Measurements from ENCODE around the gene GATAD2B.
"Not testable (repeated sequence)": the region's sequence is repeated elsewhere in the genome, so short reads cannot be mapped to it uniquely, and the experiment has no call there.

GATAD2B gene

DNA sequence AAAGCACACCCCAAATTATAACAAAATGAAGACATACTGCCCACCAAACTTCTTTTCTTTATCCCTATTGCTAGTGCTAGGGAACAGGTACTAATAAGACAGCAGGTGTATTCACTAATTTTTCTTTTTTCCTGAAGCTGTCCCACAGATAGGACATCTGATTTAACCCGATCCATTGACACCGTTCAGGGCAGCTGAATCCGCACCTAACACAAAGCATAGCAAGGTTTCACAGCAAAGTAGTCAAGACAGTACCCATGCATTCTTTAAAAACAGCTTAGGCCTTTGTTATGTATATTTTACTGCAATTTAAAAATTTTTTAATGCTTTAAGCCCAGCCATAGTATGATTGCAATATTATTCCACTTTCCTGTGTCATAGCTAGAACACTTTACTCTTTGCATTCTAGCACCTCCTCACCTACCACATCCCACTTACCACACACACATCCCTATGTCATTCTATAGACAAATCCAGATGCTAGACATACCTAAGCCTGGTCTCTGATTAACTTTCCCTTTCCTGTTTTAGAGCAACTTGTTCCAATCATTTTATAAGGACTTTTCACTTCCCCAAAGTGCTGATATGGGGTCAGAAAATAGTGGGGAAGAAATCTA lies 40.4 kb downstream of the GATAD2B start:
- no peak for DNase-seq

DNA sequence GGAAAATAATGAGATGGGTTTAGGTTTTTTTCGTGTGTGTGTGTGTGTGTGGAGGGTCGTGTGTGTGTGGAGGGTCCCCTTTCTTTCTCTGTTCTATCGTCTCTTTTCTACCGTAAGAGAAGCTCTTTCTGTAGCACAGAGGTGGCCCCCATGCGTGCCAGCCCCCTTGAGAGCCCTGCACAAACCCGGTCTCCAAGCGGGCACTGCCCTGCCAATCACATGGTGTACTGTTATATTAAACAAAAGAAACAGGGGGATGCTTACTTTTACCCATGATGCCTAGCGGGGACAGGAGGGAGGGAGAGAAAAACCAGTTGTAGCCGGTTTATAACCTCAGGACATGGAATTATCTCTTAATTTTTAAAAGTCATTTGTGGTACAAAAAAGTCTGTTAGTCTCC lies 41.0 kb downstream of the GATAD2B start:
- DNase-seq: peak; percentile 24

DNA sequence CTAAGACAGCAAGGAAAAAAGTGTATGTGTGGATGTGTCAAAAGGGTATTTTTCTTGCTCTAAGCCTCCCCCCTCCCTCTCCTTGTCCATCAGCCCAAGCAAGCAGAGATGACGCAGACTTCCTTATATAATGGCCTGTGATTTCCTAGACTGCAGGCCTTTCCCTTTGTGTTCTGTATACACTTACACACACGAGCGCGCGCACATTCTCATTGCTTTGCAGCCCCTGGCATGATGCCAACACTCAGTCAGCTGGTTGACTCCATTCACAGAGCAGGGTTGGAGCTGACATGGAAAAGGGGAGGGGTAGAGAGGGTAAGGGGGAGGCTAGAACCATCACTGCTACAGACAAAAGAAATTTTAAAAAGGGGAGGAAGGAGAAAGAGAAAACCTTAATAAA lies 41.8 kb downstream of the GATAD2B start:
- DNase-seq: peak; percentile 93

DNA sequence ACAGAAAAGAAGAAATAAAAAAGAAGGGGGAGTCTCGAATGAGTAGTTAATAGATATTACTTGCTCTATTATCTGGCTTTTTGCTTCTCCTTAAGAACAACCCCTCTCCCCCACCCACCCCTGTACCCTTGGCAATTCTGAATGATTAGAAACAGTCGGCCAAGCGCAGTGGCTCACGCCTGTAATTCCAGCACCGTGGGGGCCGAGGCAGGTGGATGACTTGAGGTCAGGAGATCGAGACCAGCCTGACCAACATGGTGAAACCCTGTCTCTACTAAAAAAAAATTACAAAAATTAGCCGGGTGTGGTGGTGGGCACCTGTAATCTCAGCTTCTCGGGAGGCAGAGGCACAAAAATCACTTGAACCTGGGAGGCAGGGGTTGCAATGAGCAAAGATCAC lies 42.7 kb downstream of the GATAD2B start:
- DNase-seq: no peak

DNA sequence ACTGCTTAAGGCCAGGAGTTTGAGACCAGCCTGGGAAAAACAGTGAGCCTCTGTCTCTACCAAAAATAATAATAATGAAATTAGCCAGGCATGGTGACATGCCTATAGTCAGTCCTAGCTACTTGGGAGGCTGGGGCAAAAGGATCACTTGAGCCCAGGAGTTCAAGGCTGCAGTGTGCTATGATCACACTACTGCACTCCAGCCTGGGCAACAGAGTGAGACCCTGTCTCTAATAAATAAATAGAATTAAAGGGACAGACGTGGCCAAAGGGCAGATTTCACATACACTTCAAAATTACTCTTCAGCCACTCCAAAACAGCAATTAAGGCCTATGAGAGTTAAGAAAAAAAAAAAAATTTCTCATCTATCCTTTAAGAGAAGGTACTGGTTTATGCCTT lies 45.7 kb downstream of the GATAD2B start:
- DNase-seq: no peak

DNA sequence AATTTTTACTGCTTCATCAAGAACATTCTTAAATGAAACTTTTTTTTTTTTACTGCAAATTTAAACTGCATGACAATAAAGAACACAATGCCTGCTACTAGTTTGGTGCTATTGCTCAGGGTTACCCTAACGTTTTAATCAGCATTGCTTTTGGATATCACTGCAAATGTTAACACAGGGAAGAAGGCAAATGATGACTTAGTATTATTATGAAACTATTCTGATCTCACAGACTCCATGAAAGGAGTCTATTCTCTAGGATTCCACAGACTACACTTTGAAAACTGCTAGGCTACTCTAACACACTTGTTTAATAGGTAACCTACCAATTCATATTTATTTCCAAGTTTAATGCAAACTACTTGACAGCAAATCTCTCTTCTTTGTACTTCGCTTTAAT lies 49.8 kb downstream of the GATAD2B start:
- DNase-seq: no peak

DNA sequence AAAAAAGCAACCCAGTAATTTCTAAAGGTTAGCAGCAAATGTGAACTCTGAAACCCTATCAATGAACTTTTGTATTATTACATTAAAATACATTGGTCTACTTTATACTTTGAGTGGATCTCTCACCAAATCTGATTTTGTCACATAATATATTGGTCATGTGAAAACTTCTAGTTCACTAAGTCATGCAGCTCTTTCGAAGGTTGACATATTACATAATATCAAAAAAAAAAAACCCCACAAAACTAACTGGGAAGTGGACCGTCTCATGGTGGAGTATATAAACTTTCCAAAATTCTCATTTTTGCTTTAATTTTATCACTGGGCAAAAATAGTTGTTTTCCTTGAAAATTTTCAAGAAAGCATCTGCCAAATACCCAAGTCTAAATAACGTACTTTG lies 50.4 kb downstream of the GATAD2B start:
- no peak for DNase-seq

DNA sequence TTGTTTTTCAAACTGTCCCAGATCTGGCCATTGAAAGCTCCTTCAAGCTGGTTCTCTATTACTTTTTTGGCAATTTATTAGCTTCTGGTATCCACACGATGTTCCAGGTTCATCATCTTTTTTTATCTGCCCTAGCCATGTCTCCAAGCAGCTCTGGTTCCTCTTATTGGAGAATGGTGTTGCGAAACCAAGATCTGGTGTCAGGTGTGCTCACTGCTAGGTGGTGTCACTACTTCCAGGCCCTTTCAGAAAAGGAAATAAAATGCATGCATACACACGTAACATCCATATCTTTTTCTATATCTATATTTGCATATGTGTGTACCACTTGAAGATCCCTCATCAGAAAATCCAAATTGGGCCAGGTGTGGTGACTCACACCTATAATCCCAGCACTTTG lies 53.3 kb downstream of the GATAD2B start:
- DNase-seq: no peak

DNA sequence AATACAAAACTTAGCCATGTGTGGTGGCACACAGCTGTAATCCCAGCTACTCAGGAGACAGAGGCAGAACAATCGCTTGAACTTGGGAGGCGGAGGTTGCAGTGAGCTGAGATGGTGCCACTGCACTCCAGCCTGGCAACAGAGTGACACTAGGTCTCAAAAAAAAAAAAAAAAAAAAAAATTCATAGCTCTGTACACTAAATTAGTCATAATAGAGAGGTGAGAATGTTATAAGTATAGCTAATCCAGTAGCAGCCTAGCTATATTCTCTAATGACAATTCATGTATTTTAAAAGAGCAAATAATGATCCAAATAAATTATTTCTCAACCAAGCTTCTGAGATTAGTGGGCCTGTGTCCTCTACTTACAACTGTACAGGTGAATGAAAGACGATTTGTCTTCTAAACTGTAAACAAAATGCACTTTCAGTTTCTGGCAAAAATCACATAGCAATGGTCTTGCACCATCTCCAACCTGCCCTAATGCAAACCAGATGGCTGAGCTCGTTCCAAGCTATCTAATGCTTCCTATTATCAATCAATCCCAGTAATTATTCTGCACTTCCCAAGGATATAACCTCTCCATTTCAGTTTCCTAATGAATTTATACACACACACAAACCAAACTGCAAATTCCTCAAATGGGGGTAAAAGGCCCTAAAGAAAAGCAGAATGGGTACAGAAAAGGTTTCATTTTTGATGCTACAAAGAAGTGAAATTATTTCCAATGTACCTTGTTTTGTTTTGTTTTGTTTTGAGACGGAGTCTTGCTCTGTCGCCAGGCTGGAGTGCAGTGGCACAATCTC lies 56.5 kb downstream of the GATAD2B start:
- no peak for DNase-seq

DNA sequence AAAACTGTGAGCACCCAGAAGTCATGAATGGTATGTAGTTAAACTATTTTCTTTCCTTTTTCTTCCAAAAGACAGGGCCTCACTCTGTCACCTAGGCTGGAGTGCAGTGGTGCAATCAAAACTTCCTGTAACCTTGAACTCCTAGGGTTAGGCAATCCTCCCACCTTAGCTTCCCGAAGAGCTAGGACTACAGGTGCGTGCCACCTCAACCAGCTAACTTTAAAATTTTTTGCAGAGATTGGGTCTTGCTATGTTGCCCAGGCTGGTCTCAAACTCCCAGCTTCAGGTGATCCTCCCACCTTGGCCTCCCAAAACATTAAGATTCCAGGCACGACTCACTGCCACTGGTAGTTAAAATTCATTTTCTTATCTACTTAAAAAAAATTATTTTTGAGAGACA lies 62.5 kb downstream of the GATAD2B start:
- no peak for DNase-seq

DNA sequence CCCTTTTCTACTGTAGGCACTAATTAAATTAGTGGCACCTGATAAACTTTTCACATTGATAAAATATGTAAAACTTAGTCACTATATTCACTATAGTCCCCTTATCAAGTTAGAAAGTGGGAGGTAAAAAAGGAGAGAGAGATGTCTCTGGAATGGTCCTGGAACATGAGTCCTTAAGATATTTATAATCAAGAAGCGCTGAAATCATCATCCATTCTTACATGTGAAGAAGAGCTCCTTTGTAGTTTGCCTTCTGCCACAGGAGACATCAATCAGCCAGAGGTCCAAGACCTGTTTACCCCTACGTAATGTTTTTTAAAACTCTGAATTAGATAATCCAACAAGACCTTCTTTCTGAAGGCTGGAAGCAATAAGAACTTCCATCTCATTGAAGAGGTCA lies 65.3 kb downstream of the GATAD2B start:
- no peak for DNase-seq

DNA sequence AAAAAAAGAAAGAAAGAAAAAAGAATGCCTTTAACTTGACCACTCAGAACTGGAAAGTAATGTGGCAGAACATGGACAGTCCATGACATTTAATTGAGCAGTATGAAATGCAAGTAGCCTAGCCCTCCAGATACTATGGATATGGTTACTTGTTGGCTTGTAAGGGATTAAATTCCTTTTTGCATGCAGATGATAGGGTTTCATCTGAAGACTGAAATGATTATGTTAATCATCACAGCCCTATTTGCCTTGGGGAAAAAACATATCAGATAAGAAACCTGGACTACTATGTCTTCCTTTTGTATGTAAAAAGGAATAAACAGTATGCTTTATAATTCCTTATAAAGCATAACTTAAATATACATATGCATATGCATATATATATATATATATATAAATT lies 66.0 kb downstream of the GATAD2B start:
- DNase-seq: no peak

DNA sequence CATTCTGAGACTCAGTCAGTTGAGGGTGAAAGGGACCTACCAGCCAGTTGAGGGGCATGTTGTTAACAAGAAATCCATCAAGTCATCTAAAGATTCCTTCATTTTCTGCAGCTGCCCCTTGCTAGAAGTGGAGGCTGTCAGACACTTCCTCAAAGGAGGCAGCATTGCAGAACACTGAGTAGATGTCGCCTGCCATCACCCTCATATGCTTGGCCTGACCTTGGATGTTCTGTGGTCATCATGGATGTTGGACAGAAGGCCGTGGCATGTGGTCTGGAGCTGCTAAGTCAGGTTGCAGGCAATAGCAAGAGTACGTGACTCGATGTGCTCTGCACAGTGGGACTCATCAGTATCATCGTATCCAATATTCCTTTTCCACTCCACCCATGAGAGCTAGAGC lies 70.6 kb downstream of the GATAD2B start:
- no peak for DNase-seq

DNA sequence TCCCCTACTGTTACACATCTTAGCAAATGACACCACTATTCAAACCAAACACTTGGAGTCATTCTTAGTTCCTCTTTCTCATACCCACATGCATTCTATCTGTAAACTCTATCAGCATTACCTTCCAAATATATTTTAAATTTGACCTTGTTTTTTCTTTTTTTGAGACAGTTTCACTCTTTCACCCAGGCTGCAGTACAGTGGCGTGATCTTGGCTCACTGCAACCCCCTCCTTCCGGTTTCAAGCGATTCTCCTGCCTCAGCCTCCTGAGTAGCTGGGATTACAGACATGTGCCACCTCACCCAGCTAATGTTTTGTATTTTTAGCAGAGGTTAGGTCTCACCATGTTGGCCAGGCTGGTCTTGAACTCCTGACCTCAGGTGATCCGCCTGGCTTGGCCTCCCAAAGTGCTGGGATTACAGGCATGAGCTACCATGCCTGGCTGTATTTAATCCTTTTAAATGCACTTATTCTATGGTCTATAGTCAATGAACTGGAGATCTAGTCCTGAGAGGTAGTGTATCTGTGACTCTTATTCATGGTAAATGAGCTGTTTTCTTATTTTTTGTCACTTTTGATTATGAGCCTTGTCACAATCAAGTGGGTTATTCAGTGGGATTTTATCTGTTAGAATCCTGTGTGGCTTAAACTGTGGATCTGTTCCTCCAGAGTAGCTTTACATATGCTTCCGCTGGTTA lies 73.1 kb downstream of the GATAD2B start:
- DNase-seq: no peak

DNA sequence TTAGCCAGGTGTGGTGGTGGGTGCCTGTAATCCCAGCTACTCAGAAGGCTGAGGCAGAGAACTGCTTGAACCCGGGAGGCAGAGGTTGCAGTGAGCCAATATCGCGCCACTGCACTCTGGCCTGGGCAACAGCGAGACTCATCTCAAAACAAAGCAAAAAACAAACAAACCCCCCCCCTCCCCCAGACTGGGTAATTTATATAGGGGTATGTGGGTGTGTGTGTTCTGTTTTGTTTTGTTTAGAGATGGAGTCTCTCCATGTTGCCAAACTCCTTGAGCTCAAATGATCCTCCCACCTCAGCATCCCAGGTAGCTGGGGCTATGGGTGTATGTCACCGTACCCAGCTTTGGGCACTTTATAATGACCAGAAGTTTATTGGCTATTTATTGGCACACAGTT lies 74.0 kb downstream of the GATAD2B start:
- no peak for DNase-seq

DNA sequence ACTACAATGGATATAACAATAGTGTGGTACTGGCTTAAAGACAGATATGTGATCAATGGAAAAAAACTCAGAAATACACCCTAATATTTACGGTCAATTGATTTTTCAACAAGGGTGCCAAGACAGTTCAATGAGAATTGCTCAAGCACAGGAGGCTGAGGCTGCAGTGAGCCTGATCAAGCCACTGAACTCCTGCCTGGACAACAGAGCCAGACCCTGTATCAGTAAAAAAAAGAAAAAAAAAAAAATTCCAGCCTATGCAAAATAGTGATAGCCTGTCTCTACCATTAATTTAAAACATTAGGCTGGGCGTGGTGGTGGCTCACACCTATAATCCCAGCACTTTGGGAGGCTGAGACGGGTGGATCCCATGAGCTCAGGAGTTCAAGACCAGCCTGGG lies 77.6 kb downstream of the GATAD2B start:
- no peak for DNase-seq

DNA sequence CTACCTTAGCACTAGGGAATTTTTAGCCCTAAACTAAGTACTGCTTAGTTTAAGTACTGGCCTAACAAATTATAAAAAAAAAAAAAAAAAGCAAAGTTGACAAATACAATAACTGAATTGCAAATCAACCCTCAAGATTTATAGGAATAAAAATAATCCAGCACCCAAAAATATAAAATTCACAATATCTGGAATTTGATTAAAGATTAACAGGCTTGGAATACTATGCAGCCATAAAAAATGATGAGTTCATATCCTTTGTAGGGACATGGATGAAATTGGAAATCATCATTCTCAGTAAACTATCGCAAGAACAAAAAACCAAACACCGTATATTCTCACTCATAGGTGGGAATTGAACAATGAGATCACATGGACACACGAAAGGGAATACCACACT lies 78.4 kb downstream of the GATAD2B start:
- DNase-seq: not testable (repeated sequence)

DNA sequence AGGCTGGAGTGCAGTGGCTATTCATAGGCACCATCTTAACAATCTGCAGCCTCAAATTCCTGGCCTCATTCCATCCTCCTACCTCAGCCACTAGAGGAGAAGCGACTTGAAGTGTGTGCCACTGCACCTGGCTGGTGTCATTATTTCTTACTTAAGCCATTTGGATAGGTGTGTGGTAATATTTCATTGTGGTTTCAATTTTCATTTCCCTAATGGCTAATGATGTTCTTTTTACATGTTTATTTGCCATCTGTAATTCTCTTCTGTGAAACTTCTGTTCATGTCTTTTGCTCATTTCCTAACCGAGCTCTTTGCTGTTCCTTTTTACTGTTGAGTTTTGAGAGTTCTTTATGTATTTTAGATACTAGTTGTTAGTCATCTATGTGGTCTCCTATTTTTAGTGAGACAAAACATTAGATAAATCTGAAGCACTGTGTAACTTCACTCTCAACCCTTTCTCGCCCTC lies 80.7 kb downstream of the GATAD2B start:
- no peak for DNase-seq

DNA sequence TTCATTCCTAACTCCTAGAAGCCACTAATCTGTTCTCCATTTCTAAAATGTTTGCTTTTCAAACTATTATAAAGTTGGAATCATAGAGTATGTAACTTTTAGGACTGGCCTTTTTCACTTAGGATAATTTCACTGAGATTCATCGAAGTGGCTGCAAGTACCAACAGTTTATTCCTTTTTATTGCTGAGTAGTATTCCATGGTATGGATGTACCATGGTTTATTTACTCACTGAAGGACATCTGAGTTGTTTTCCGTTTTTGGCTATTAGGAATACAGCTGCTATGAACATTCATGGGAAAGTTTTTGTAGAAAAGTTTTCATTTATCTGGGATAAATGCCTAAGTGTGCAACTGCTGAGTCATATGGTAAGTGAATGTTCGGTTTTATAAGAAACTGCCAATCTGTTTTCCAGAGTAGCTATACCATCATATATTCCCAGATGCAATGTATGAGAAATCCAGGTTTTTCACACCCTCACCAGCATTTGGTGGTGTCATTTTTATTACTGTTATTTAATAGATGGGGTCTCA lies 81.2 kb downstream of the GATAD2B start:
- no peak for DNase-seq

DNA sequence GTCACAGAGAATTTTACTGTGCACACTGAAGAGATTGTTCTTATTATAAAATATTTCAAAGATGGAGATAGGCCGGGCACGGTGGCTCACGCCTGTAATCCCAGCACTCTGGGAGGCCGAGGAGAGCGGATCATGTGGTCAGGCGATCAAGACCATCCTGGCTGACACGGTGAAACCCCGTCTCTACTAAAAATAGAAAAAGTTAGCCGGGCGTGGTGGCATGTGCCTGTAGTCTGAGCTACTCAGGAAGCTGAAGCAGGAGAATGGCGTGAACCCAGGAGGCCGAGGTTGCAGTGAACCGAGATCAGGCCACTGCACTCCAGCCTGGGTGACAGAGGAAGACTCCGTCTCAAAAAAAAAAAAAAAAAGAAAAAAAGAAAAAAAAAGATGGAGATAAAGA lies 82.0 kb downstream of the GATAD2B start:
- not testable (repeated sequence) for DNase-seq

DNA sequence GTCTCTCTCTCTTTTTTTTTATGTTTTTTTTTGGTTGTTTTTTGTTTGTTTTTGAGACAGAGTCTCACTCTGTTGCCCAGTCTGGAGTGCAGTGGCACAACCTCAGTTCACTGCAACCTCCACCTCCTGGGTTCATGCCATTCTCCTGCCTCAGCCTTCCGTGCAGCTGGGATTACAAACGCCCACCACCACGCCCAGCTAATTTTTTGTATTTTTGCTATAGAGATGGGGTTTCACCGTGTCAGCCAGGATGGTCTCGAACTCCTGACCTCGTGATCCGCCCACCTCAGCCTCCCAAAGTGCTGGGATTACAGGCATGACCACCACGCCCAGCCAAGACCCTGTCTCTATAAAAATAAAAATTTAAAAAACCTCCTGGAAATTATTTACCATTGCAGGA lies 88.8 kb downstream of the GATAD2B start:
- not testable (repeated sequence) for DNase-seq

DNA sequence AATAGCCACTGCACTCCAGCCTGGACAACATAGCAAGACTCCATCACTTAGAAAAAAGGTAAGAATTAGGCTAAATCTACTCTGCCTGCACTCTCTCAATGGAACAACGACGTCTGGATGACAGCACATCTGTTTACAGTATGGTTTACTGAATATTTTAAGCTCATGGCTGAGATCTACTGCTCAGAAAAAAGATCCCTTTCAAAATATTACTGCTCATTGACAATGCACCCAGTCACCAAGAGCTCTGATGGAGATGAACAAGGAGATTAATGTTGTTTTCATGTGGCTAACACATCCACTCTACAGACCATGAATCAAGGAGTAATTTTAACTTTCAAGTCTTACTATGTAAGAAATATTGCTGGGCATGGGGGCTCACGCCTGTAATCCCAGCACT lies 89.6 kb downstream of the GATAD2B start:
- DNase-seq: no peak

DNA sequence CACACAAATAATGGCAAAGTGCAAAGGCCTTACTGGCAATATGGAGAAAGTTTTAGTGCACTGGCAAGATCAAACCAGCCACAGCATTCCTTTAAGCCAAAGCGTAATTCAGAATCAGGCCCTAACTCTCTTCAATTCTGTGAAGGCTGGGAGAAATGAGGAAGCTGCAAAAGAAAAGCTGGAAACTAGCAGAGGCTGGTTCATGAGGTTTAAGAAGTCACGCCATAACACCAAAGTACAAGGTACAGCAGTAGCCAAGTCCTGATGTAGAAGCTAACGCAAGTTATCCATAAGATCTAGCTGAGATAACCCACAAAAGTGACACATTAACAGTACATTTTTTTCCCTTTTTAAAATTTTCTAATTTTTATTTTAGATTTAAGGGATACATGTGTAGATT lies 90.5 kb downstream of the GATAD2B start:
- no peak for DNase-seq

DNA sequence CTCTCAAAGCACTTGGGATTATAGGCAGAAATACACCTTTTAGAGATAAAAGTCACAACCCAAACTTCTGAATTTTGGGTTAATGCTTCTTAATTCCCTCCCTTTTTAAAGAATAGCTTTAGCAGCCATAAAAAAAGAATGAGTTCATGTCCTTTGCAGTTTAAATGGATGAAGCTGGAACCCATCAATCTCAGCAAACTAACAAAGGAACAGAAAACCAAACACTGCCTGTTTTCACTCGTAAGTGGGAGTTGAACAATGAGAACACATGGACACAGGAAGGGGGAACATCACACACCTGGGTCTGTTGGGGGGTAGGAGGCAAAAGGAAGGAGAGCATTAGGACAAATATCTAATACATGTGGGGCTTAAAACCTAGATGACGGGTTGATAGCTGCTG lies 91.7 kb downstream of the GATAD2B start:
- DNase-seq: no peak
